Loucy (cell line): ENCODE results near the gene PYDC2.
"Not testable (repeated sequence)": the region's sequence is repeated elsewhere in the genome, so short reads cannot be mapped to it uniquely, and the experiment has no call there.

ENCODE experiments used
- H2AFZ ChIP-seq: fragments of 200-600 bp; sonication (generic); 2 replicates; pipeline ENCODE4 v1.6.0; 2016; ENCODE audit warnings: antibody characterized with exemption, mild to moderate bottlenecking, low read length, moderate library complexity
- H3F3A ChIP-seq: fragments of 200-600 bp; 2 replicates; pipeline ENCODE4 v1.6.0; 2016; ENCODE audit warnings: antibody characterized with exemption, low read depth, mild to moderate bottlenecking
- H3K27me3 ChIP-seq: fragments of 200-600 bp; sonication (generic); 2 replicates; pipeline ENCODE4 v1.6.1; 2014; ENCODE audit warnings: low read length, mild to moderate bottlenecking; ENCODE audit not compliant: insufficient read depth, poor library complexity, severe bottlenecking
- H3K36me3 ChIP-seq: fragments of 200-600 bp; sonication (generic); 2 replicates; pipeline ENCODE4 v1.6.1; 2016; ENCODE audit warnings: low read length; ENCODE audit not compliant: insufficient read depth
- H3K4me1 ChIP-seq: fragments of 200-600 bp; sonication (generic); 2 replicates; pipeline ENCODE4 v1.5.1; 2014; ENCODE audit warnings: low read length, mild to moderate bottlenecking; ENCODE audit not compliant: insufficient read depth, poor library complexity, severe bottlenecking
- H3K4me2 ChIP-seq: fragments of 200-600 bp; sonication (generic); 2 replicates; pipeline ENCODE4 v1.6.0; 2014; ENCODE audit warnings: antibody characterized with exemption, low read length, low read depth, mild to moderate bottlenecking; ENCODE audit not compliant: poor library complexity, severe bottlenecking
- H3K4me3 ChIP-seq: fragments of 200-600 bp; sonication (generic); 2 replicates; pipeline ENCODE4 v1.5.1; 2014; ENCODE audit warnings: low read length, mild to moderate bottlenecking, mixed read lengths; ENCODE audit not compliant: poor library complexity, severe bottlenecking
- H3K79me2 ChIP-seq: fragments of 200-600 bp; sonication (generic); 2 replicates; pipeline ENCODE4 v1.6.1; 2014; ENCODE audit warnings: low read length; ENCODE audit not compliant: insufficient read depth
- H3K9ac ChIP-seq: fragments of 200-600 bp; sonication (generic); 2 replicates; pipeline ENCODE4 v1.6.0; 2014; ENCODE audit warnings: mild to moderate bottlenecking, low read depth, low read length, moderate library complexity; ENCODE audit not compliant: poor library complexity, severe bottlenecking
- H3K9me2 ChIP-seq: fragments of 200-600 bp; sonication (generic); replicated peaks from 2 replicates; pipeline ENCODE4 v1.6.1; 2016; ENCODE audit warnings: low read depth, low read length, mixed read lengths
- H3K9me3 ChIP-seq: fragments of 200-600 bp; sonication (generic); 2 replicates; pipeline ENCODE4 v1.6.1; 2014; ENCODE audit warnings: mild to moderate bottlenecking, antibody characterized with exemption, low read length, low read depth; ENCODE audit not compliant: insufficient read depth
- H4K20me1 ChIP-seq: fragments of 200-600 bp; sonication (generic); 2 replicates; pipeline ENCODE4 v1.6.0; 2014; ENCODE audit warnings: antibody characterized with exemption, low read length, mild to moderate bottlenecking; ENCODE audit not compliant: insufficient read depth, poor library complexity, severe bottlenecking
- EZH2phosphoT487 ChIP-seq: fragments of 200-600 bp; IDR thresholded peaks from 2 replicates; pipeline ENCODE4 v1.6.1; 2018; ENCODE audit warnings: antibody characterized with exemption, mild to moderate bottlenecking, moderate library complexity, borderline replicate concordance
- TF ChIP-seq, protein P1 (sequence below): fragments of 200-600 bp; sonication (generic); conservative IDR thresholded peaks from 2 replicates; pipeline ENCODE4 v1.5.1; 2014; ENCODE audit warnings: mild to moderate bottlenecking, antibody characterized with exemption, low read length

PYDC2 gene

GRCh38 chr3:191470545-191470944, 9.6 kb downstream of the PYDC2 start:
- no peak for TF ChIP-seq EZH2phosphoT487
- TF ChIP-seq, protein P1, sequence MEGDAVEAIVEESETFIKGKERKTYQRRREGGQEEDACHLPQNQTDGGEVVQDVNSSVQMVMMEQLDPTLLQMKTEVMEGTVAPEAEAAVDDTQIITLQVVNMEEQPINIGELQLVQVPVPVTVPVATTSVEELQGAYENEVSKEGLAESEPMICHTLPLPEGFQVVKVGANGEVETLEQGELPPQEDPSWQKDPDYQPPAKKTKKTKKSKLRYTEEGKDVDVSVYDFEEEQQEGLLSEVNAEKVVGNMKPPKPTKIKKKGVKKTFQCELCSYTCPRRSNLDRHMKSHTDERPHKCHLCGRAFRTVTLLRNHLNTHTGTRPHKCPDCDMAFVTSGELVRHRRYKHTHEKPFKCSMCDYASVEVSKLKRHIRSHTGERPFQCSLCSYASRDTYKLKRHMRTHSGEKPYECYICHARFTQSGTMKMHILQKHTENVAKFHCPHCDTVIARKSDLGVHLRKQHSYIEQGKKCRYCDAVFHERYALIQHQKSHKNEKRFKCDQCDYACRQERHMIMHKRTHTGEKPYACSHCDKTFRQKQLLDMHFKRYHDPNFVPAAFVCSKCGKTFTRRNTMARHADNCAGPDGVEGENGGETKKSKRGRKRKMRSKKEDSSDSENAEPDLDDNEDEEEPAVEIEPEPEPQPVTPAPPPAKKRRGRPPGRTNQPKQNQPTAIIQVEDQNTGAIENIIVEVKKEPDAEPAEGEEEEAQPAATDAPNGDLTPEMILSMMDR = no peak
- no peak overlapping the region for H2AFZ ChIP-seq
- H3K9me2 ChIP-seq = no peaks in the 10 kb centered on the region
- no peaks in the 10 kb centered on the region for H3K9me3 ChIP-seq
- no peak overlapping the region for H3K4me3 ChIP-seq
- H3F3A ChIP-seq = no peaks in the 10 kb centered on the region
- no peaks in the 10 kb centered on the region for H3K27me3 ChIP-seq
- H3K79me2 ChIP-seq = no peaks in the 10 kb centered on the region
- no peaks in the 10 kb centered on the region for H4K20me1 ChIP-seq
- H3K4me1 ChIP-seq = no peaks in the 10 kb centered on the region
- H3K9ac ChIP-seq = no peak overlapping the region
- no peak overlapping the region for H3K4me2 ChIP-seq
- H3K36me3 ChIP-seq = no peaks in the 10 kb centered on the region

DNA sequence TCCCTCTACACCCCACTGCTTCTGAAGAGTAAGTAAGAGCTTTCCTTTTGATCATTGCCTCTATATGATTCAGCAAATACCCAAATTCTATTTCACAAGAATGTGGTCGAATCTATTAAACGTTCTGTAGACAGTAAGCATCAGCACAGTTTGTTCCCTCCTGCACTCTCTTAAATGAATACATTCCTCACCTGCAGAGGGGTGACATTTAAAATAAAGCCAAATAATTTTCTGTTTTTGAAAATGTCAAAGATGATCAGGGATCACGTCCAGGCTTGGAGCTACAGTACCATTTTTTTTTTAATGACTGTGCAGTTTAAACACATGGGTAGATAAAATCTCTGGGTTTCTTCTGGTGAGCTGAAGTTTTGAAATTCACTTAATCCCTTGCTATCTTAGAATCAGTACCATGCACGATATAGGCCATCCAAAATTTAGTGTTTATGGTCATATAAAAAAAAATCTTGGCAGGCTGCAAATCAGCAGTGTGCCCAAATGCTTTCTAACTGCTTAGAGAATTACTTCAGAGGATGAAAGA, 12.8 kb downstream of the PYDC2 start:
- Histone ChIP-seq H2AFZ (no peak overlapping the region), H4K20me1 (no peaks in the 10 kb centered on the region), H3K36me3 (no peaks in the 10 kb centered on the region), H3K27me3 (no peaks in the 10 kb centered on the region), H3K79me2 (no peaks in the 10 kb centered on the region), H3K9me2 (no peaks in the 10 kb centered on the region), H3K4me2 (no peak overlapping the region), H3K4me3 (no peak overlapping the region), H3K4me1 (no peaks in the 10 kb centered on the region), H3K9me3 (no peaks in the 10 kb centered on the region), H3F3A (no peaks in the 10 kb centered on the region), H3K9ac (no peak overlapping the region)
- no peak for TF ChIP-seq EZH2phosphoT487
- TF ChIP-seq, protein P1 = no peak

- Histone ChIP-seq H2AFZ (no peak overlapping the region), H3K4me3 (no peak overlapping the region), H3K4me2 (no peak overlapping the region), H3K9me2 (no peaks in the 10 kb centered on the region), H4K20me1 (no peaks in the 10 kb centered on the region), H3K27me3 (no peaks in the 10 kb centered on the region), H3K9me3 (no peaks in the 10 kb centered on the region), H3K4me1 (no peaks in the 10 kb centered on the region), H3K79me2 (no peaks in the 10 kb centered on the region), H3K9ac (no peak overlapping the region), H3K36me3 (no peaks in the 10 kb centered on the region), H3F3A (no peaks in the 10 kb centered on the region)
- TF ChIP-seq, protein P1 = no peak
- TF ChIP-seq EZH2phosphoT487 = no peak
Observed at GRCh38 chr3:191476066-191476772, 15.3 kb downstream of the PYDC2 start.

DNA sequence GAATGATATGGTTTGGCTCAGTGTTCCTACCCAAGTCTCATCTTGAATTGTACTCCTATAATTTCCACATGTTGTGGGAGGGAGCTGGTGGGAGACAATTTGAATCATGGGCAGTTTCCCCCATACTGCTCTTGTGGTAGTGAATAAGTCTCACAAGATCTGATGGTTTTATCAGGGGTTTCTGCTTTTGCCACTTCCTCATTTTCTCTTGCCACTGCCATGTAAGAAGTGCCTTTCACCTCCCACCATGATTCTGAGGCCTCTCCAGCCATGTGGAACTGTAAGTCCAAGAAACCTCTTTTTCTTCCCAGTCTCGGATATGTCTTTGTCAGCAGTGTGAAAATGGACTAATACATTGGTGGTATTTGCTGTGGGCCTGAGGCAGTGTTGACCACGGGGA, 23.0 kb downstream of the PYDC2 start:
- H3K4me2 ChIP-seq, H4K20me1 ChIP-seq, H3F3A ChIP-seq, H3K36me3 ChIP-seq, H3K4me3 ChIP-seq, H3K9me2 ChIP-seq, H3K4me1 ChIP-seq, H3K27me3 ChIP-seq, H2AFZ ChIP-seq, H3K79me2 ChIP-seq, H3K9me3 ChIP-seq, H3K9ac ChIP-seq: not testable (repeated sequence)
